ENCODE results near the gene FUZ. TPM values are rescaled to one million over a fixed set of nuclear protein-coding genes. Genes with fewer than 3 reads are reported as not detected.

The FUZ gene
- total RNA-seq, 2 experiments from 2014 or later = 15.6 to 18.8 TPM

DNA sequence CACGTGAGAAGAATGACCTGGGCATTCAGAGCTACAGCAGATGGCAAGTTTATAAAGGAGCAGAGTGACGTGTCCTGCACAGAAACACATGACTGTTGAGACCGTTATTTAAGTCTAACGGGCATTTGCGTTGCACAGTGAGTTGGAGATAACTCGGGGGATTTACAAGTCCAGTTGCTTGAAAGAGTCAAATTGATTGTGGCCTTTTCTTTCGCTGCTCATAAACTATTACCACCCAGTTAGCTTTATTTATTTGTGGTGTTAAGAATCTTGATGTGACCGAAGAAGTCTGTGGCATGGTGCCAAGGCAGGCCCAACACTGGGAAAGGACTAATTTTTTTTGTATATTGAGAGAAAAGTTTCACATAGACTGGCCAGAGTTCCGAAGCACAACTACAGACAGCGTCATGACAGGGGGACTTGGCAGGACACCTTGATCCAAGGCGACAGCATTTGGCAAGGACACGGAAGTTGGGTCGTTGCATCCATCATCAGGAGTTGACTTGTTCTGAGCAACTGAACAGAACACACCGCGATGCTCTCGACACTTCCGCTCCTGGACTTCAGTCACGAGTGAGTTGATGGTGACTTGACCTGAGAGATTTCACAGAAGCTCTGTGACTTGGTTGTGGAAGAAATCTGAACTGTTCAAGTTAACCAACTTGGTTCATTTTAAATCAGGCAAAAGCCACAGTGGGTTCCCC is 25.9 kb upstream of the FUZ start:
- Mint-ChIP-seq H3K4me3 (no peak overlapping the region), H3K27me3 (no peaks in the 10 kb centered on the region), H3K36me3 (ENCODE audit: low read depth) (peaks cover 24% of the 10 kb centered on the region), H3K4me1 (no peaks in the 10 kb centered on the region), H3K9me3 (ENCODE audit: low read depth) (no peaks in the 10 kb centered on the region), H3K27ac (no peak overlapping the region)
- CTCF ChIA-PET = no interaction called here
- ATAC-seq (no peak), DNase-seq (no peak)
- intact Hi-C loops (cut with DNase I, micrococcal nuclease) = no loop called here
- POLR2A ChIA-PET = no interaction called here

- Mint-ChIP-seq H3K27ac (no peak overlapping the region), H3K9me3 (ENCODE audit: low read depth) (no peaks in the 10 kb centered on the region), H3K4me3 (no peak overlapping the region), H3K36me3 (ENCODE audit: low read depth) (peaks cover 29% of the 10 kb centered on the region), H3K27me3 (no peaks in the 10 kb centered on the region), H3K4me1 (no peaks in the 10 kb centered on the region)
- ChIA-PET POLR2A (interaction anchor here (1.1 kb wide), 1 partner anchor 13 kb away, joined by 4 read pairs; the partner anchor contains the start of gene PTOV1), CTCF (no interaction called here)
- intact Hi-C loops (cut with DNase I, micrococcal nuclease) = no loop called here
- ATAC-seq = no peak
- DNase-seq = no peak
These were observed 24.3 kb upstream of the FUZ start for GRCh38 chr19:49837425-49837824.

- Mint-ChIP-seq H3K4me1 (no peaks in the 10 kb centered on the region), H3K36me3 (ENCODE audit: low read depth) (peaks cover 32% of the 10 kb centered on the region), H3K27ac (no peak overlapping the region), H3K9me3 (ENCODE audit: low read depth) (no peaks in the 10 kb centered on the region), H3K4me3 (no peak overlapping the region), H3K27me3 (no peaks in the 10 kb centered on the region)
- POLR2A ChIA-PET = interaction anchor here (1.1 kb wide), 1 partner anchor 14 kb away, joined by 4 read pairs; the partner anchor contains the start of gene PTOV1
- no peak for DNase-seq
- intact Hi-C loops (cut with DNase I, micrococcal nuclease) = no loop called here
- CTCF ChIA-PET = no interaction called here
- ATAC-seq = no peak
These were observed 23.9 kb upstream of the FUZ start for GRCh38 chr19:49837009-49837310.

DNA sequence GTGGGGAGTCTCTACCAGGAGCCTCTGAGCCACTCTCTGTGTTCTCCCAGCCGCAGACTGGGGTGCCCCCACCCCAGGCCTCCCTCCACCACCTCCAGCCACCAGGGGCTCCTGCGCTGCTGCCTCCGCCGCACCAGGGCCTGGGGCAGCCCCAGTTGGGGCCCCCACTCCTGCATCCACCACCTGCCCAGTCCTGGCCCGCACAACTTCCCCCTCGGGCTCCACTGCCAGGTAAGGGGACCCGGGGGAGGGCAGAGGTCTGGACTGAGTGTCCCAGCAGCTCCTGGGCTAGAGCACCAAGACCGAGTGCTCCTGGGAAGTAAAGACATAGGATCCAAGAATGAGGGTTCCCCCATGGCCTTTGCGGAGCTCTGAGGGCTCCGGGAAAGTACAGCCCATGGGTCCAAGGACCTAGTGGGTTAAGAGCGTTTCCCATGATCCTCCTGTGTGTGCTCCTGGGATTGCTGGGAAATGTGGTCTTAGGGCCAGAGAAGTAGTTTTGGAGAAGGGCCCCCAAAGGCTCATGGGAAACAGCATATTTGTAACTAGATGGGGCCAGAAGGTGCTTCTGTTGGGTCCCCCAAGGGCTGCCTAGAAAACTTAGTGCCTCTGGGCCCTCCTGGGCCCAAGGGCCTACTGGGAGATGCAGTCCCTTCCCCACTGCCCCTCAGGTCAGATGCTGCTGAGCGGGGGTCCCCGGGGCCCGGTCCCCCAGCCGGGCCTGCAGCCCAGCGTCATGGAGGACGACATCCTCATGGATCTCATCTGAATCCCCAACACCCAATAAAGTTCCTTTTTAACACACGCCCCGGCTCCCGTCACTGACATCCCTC is 23.3 kb upstream of the FUZ start:
- ATAC-seq (no peak), DNase-seq (no peak)
- POLR2A ChIA-PET = no interaction called here
- peaks cover 36% of the 10 kb centered on the region for H3K36me3 Mint-ChIP-seq (ENCODE audit: low read depth)
- H3K4me1 Mint-ChIP-seq = no peaks in the 10 kb centered on the region
- H3K27ac Mint-ChIP-seq = no peak overlapping the region
- CTCF ChIA-PET = no interaction called here
- intact Hi-C loops (cut with DNase I, micrococcal nuclease) = no loop called here
- no peaks in the 10 kb centered on the region for H3K9me3 Mint-ChIP-seq (ENCODE audit: low read depth)
- H3K27me3 Mint-ChIP-seq = no peaks in the 10 kb centered on the region
- H3K4me3 Mint-ChIP-seq = no peak overlapping the region

DNA sequence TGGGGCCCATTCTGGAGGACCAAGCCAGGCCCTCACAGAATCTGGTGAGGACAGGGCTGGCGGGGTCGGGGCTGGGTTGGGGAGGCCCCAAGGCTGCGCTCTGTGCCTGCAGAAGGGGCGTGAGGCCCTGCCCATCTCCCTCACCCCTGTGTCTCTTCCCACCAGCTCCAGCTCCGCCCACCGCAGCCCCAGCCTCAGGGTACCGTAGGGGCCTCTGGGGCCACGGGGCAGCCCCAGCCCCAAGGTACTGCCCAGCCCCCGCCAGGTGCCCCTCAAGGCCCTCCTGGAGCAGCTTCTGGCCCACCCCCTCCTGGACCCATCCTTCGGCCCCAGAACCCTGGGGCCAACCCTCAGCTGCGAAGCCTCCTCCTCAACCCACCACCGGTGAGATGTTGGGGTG is 22.5 kb upstream of the FUZ start:
- H3K27ac Mint-ChIP-seq = no peak overlapping the region
- H3K4me1 Mint-ChIP-seq = no peaks in the 10 kb centered on the region
- H3K4me3 Mint-ChIP-seq = no peak overlapping the region
- no peaks in the 10 kb centered on the region for H3K9me3 Mint-ChIP-seq (ENCODE audit: low read depth)
- DNase-seq (no peak), ATAC-seq (no peak)
- CTCF ChIA-PET = no interaction called here
- peaks cover 37% of the 10 kb centered on the region for H3K36me3 Mint-ChIP-seq (ENCODE audit: low read depth)
- H3K27me3 Mint-ChIP-seq = no peaks in the 10 kb centered on the region
- POLR2A ChIA-PET = no interaction called here
- intact Hi-C loops (cut with DNase I, micrococcal nuclease) = no loop called here

DNA sequence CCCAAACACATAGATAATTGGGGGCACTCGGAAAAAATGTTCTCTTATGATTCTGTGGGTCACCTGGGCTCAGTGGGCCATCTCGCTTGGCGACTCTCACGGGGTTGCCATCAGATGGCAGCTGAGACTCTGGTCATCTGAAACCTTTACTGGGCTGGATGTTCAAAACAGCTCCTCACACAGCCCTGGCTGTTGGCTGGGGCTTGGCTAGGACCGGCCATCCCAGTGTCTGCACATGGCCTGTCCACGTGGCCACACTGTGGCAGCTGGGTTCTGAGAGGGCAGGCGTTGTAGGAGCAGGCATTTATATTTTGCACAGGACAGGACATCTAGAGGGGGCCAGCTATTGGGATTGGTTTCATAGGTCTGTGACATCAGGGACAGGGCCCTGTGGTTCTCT is 20.5 kb upstream of the FUZ start:
- H3K27me3 Mint-ChIP-seq = no peaks in the 10 kb centered on the region
- ATAC-seq (no peak), DNase-seq (no peak)
- H3K4me3 Mint-ChIP-seq = no peak overlapping the region
- peaks cover 31% of the 10 kb centered on the region for H3K36me3 Mint-ChIP-seq (ENCODE audit: low read depth)
- ChIA-PET CTCF (no interaction called here), POLR2A (no interaction called here)
- no peaks in the 10 kb centered on the region for H3K9me3 Mint-ChIP-seq (ENCODE audit: low read depth)
- intact Hi-C loops (cut with DNase I, micrococcal nuclease) = no loop called here
- H3K27ac Mint-ChIP-seq = no peak overlapping the region
- H3K4me1 Mint-ChIP-seq = no peaks in the 10 kb centered on the region

DNA sequence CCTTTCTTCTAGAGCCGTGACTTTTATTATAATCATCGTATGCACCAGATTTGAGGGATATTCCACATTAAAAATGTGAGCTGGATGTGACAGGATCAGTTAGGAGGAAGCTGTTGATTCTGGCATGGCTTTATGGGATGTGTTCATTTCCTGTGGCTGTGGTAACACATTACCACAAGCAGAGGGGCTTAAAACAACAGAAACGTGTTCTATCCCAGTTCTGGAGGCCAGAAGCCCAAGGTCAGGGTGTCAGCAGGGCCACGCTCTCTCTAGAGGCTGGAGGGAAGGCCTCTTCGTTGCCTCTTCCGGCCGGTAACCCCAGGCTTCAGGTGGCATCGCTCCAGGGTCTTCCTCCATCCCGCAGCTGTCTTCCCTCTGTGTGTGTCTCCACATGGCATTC is 19.5 kb upstream of the FUZ start:
- Mint-ChIP-seq H3K4me1 (no peaks in the 10 kb centered on the region), H3K27ac (no peak overlapping the region), H3K4me3 (no peak overlapping the region), H3K9me3 (ENCODE audit: low read depth) (no peaks in the 10 kb centered on the region), H3K27me3 (no peaks in the 10 kb centered on the region), H3K36me3 (ENCODE audit: low read depth) (peaks cover 26% of the 10 kb centered on the region)
- ChIA-PET CTCF (no interaction called here), POLR2A (no interaction called here)
- ATAC-seq (no peak), DNase-seq (no peak)
- intact Hi-C loops (cut with DNase I, micrococcal nuclease) = no loop called here

GRCh38 chr19:49831592-49831991 is 18.5 kb upstream of the FUZ start:
- Mint-ChIP-seq H3K4me1 (no peaks in the 10 kb centered on the region), H3K9me3 (ENCODE audit: low read depth) (no peaks in the 10 kb centered on the region), H3K27me3 (no peaks in the 10 kb centered on the region), H3K36me3 (ENCODE audit: low read depth) (peaks cover 21% of the 10 kb centered on the region), H3K4me3 (no peak overlapping the region), H3K27ac (no peak overlapping the region)
- ChIA-PET POLR2A (no interaction called here), CTCF (interaction anchor here (0.6 kb wide), 1 partner anchor 1119 kb away, joined by 3 read pairs; no protein-coding TSS in a partner anchor)
- DNase-seq (no peak), ATAC-seq (no peak)
- intact Hi-C loops (cut with DNase I, micrococcal nuclease) = no loop called here

GRCh38 chr19:49830766-49831165 is 17.7 kb upstream of the FUZ start:
- ChIA-PET CTCF (interaction anchor here (0.6 kb wide), 1 partner anchor 312 kb away, joined by 4 read pairs; no protein-coding TSS in a partner anchor), POLR2A (no interaction called here)
- Mint-ChIP-seq H3K9me3 (ENCODE audit: low read depth) (no peaks in the 10 kb centered on the region), H3K4me3 (no peak overlapping the region), H3K27me3 (no peaks in the 10 kb centered on the region), H3K4me1 (no peaks in the 10 kb centered on the region), H3K36me3 (ENCODE audit: low read depth) (peaks cover 21% of the 10 kb centered on the region), H3K27ac (no peak overlapping the region)
- ATAC-seq = no peak
- intact Hi-C loops (cut with DNase I, micrococcal nuclease) = no loop called here
- DNase-seq = no peak

GRCh38 chr19:49829721-49830120 is 16.6 kb upstream of the FUZ start:
- ATAC-seq (no peak), DNase-seq (no peak)
- H3K9me3 Mint-ChIP-seq (ENCODE audit: low read depth) = no peaks in the 10 kb centered on the region
- H3K4me1 Mint-ChIP-seq = no peaks in the 10 kb centered on the region
- POLR2A ChIA-PET = no interaction called here
- peaks cover 14% of the 10 kb centered on the region for H3K36me3 Mint-ChIP-seq (ENCODE audit: low read depth)
- no peak overlapping the region for H3K27ac Mint-ChIP-seq
- CTCF ChIA-PET = interaction anchor here (0.6 kb wide), 1 partner anchor 184 kb away, joined by 3 read pairs; no protein-coding TSS in a partner anchor
- no peak overlapping the region for H3K4me3 Mint-ChIP-seq
- intact Hi-C loops (cut with DNase I, micrococcal nuclease) = no loop called here
- no peaks in the 10 kb centered on the region for H3K27me3 Mint-ChIP-seq

GRCh38 chr19:49829200-49829599 is 16.1 kb upstream of the FUZ start:
- intact Hi-C loops (cut with DNase I, micrococcal nuclease) = no loop called here
- CTCF ChIA-PET = interaction anchor here (0.6 kb wide), 1 partner anchor 184 kb away, joined by 3 read pairs; no protein-coding TSS in a partner anchor
- Mint-ChIP-seq H3K36me3 (ENCODE audit: low read depth) (peaks cover 13% of the 10 kb centered on the region), H3K9me3 (ENCODE audit: low read depth) (no peaks in the 10 kb centered on the region), H3K27me3 (no peaks in the 10 kb centered on the region), H3K4me3 (no peak overlapping the region), H3K27ac (no peak overlapping the region), H3K4me1 (no peaks in the 10 kb centered on the region)
- POLR2A ChIA-PET = no interaction called here
- DNase-seq (no peak), ATAC-seq (no peak)

GRCh38 chr19:49827034-49827433 is 13.9 kb upstream of the FUZ start:
- no peak for ATAC-seq
- Mint-ChIP-seq H3K4me3 (no peak overlapping the region), H3K9me3 (ENCODE audit: low read depth) (no peaks in the 10 kb centered on the region)

More at GRCh38 chr19:49827034-49827433, 13.9 kb upstream of the FUZ start:
- no peaks in the 10 kb centered on the region for H3K4me1 Mint-ChIP-seq
- no peaks in the 10 kb centered on the region for H3K27me3 Mint-ChIP-seq
- no peak overlapping the region for H3K27ac Mint-ChIP-seq
- ChIA-PET POLR2A (no interaction called here), CTCF (no interaction called here)
- intact Hi-C loops (cut with DNase I, micrococcal nuclease) = no loop called here
- H3K36me3 Mint-ChIP-seq (ENCODE audit: low read depth) = peaks cover 9% of the 10 kb centered on the region
- no peak for DNase-seq

Data from activated CD4-positive, alpha-beta T cell treated with anti-CD3 and anti-CD28 coated beads for 36 hours (primary cell).